HepG2 (cell line): ENCODE data around the gene PHKA1.

Experiments
- MATR3 ChIP-seq: sonication (generic); formaldehyde crosslinking; IDR thresholded peaks from 2 replicates; pipeline ENCODE4 v1.4.0; 2020; ENCODE audit warnings: missing genetic modification reagents
- SP2 ChIP-seq: sonication (generic); formaldehyde crosslinking; IDR thresholded peaks from 2 replicates; pipeline ENCODE4 v1.5.1; 2020; ENCODE audit warnings: mild to moderate bottlenecking, missing genetic modification reagents

DNA sequence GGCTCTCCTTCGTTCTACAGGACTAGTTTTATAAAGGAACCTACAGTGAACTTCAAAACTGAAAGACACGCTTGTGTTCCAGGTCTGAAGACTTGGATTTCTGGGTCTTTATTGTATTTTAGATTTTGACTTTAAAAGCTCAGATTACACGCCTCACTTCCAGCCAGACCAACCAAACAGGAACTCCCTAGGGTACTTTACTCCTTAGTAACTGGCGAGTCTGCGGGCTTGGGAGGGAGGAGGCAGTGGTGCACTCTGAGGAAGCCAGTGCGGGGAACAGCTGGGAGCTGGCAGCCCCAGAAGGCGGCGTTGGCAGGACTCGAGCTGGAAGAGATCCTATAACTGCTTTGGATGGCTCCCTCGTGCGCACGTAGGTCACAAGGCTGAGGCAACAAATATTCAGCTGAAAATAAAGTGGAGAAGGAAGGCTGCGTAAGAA is 391 bp upstream of the PHKA1 start:
- no peak for TF ChIP-seq MATR3 (CRISPR knock-in tag)
- TF ChIP-seq SP2 = no peak
